ENCODE results near the gene IER3IP1.

IER3IP1 gene

DNA sequence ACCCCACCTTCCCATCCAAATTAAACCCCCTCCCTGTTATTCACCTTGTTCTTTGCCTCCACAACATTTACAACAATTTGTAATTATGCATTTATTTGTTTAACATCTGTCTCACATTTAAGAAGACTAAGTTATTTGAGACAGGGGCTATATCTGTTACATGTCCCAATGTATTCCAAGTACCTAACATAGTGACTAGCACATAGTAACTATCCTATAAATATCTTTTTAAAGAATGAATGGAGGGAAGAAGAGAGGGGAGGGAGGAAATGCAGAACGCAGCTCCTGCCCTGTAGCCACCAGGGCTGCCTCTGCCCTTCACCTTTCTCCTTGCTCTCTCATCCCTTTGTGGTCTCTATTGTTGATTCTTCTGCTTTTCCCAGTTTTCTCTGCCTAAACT is 66.4 kb downstream of the IER3IP1 start:
- TF ChIP-seq ZFX (IDR thresholded peaks at IDR 0.05) = no peak
- H3K27ac ChIP-seq = no peak overlapping the region

DNA sequence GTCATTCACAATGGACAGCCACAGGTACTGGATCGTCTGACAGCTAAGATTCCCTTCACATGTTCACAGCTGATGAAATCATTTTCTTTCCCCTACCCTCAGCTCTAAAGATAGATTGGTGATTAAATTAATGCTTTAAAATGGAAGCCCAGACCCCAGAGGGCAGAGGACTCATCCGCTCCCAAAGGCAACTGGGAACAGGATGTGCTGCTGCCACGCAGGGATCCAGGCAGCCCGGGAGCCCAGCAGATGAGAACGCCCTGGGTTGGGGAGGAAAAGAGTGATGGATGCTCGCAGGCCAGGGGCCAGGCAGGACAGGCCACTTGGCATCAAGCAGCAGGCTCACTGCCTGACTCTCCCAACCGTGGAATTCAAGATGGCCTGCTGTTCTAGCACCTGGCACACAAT is 67.2 kb downstream of the IER3IP1 start:
- H3K27ac ChIP-seq = no peak overlapping the region
- no peak for TF ChIP-seq ZFX (IDR thresholded peaks at IDR 0.05)
- TF ChIP-seq, protein P1, sequence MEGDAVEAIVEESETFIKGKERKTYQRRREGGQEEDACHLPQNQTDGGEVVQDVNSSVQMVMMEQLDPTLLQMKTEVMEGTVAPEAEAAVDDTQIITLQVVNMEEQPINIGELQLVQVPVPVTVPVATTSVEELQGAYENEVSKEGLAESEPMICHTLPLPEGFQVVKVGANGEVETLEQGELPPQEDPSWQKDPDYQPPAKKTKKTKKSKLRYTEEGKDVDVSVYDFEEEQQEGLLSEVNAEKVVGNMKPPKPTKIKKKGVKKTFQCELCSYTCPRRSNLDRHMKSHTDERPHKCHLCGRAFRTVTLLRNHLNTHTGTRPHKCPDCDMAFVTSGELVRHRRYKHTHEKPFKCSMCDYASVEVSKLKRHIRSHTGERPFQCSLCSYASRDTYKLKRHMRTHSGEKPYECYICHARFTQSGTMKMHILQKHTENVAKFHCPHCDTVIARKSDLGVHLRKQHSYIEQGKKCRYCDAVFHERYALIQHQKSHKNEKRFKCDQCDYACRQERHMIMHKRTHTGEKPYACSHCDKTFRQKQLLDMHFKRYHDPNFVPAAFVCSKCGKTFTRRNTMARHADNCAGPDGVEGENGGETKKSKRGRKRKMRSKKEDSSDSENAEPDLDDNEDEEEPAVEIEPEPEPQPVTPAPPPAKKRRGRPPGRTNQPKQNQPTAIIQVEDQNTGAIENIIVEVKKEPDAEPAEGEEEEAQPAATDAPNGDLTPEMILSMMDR (conservative IDR thresholded peaks at IDR 0.05) = no peak

DNA sequence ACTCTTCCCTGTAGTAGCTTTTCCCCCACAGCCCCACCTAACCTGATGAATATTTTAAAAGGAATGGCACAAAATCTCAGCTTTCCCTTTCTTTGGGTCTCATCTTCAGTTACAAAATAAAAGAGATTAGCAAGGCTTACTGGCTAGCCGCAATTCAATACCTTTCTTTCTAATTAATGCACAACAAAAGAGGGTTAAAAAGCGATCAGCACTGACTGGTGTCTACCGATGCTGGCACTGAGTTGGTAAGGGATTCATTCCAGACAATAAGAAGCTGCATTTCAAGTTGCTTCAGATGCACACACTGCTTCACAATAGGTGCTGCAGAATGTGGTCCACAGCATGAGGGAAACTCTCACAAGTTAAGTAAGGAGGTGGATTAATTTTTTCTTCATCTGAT is 67.8 kb downstream of the IER3IP1 start:
- no peak overlapping the region for H3K27ac ChIP-seq
- TF ChIP-seq ZFX (IDR thresholded peaks at IDR 0.05) = no peak
- TF ChIP-seq, protein P1 (conservative IDR thresholded peaks at IDR 0.05) = no peak

Measured in C4-2B (cell line).